HepG2 (cell line): ENCODE data around the gene TPD52L2. TPM values are rescaled to one million over a fixed set of nuclear protein-coding genes. Genes with fewer than 3 reads are reported as not detected.

Experiments
- DNMT1 ChIP-seq: sonication (generic); formaldehyde crosslinking; IDR thresholded peaks from 2 replicates; pipeline ENCODE4 v1.5.1; 2020; ENCODE audit warnings: mild to moderate bottlenecking, missing genetic modification reagents
- GFI1 ChIP-seq: sonication (generic); formaldehyde crosslinking; IDR thresholded peaks from 2 replicates; pipeline ENCODE4 v1.5.0; 2020; ENCODE audit warnings: missing genetic modification reagents, mild to moderate bottlenecking, borderline replicate concordance
- HIVEP1 ChIP-seq: sonication (generic); formaldehyde crosslinking; IDR thresholded peaks from 2 replicates; pipeline ENCODE4 v1.4.0; 2020; ENCODE audit warnings: mild to moderate bottlenecking, missing genetic modification reagents
- KLF15 ChIP-seq: sonication (generic); formaldehyde crosslinking; IDR thresholded peaks from 2 replicates; pipeline ENCODE4 v1.8.1; 2023; ENCODE audit warnings: borderline replicate concordance, mild to moderate bottlenecking, inconsistent platforms, missing genetic modification reagents, mixed read lengths
- NCOR1 ChIP-seq: fragments of 200-600 bp; sonication (generic); IDR thresholded peaks from 2 replicates; pipeline ENCODE4 v1.7.0; 2017; ENCODE audit warnings: antibody characterized with exemption, low read length, borderline replicate concordance
- PHF8 ChIP-seq: sonication (generic); formaldehyde crosslinking; IDR thresholded peaks from 2 replicates; pipeline ENCODE4 v1.5.0; 2020; ENCODE audit warnings: missing genetic modification reagents
- POLR2AphosphoS2 ChIP-seq: IDR thresholded peaks from 2 replicates; pipeline ENCODE4 v1.6.1; 2011; ENCODE audit warnings: low read depth, low read length, improper control_type of control experiment
- RAD21 ChIP-seq: fragments of 450-650 bp; formaldehyde crosslinking; IDR thresholded peaks from 2 replicates; pipeline ENCODE4 v1.5.0; 2020; ENCODE audit warnings: mild to moderate bottlenecking
- RFX5 ChIP-seq: IDR thresholded peaks from 2 replicates; pipeline ENCODE4 v1.6.1; 2011; ENCODE audit warnings: low read depth, low read length, improper control_type of control experiment
- SIN3A ChIP-seq: IDR thresholded peaks from 2 replicates; pipeline ENCODE4 v1.6.1; 2011; ENCODE audit warnings: low read depth, mild to moderate bottlenecking, control low read depth, low read length, borderline replicate concordance
- SOX6 ChIP-seq, 2 experiments: fragments of 450-650 bp in 1 of 2; sonication (generic) in 1 of 2; formaldehyde crosslinking in 1 of 2; IDR thresholded peaks; 2 replicates each; pipeline versions ENCODE4 v1.4.0 to v1.6.1; 2017 to 2020; ENCODE audit warnings: antibody characterized with exemption in 1 of 2, mild to moderate bottlenecking in 1 of 2, missing genetic modification reagents in 1 of 2
- TAF15 ChIP-seq: fragments of 200-400 bp; formaldehyde crosslinking; IDR thresholded peaks from one replicate; pipeline ENCODE4 v1.6.1; 2018; ENCODE audit warnings: mild to moderate bottlenecking, low read depth, low read length; ENCODE audit not compliant: poor library complexity, severe bottlenecking
- TEAD3 ChIP-seq: optimal IDR thresholded peaks from 2 replicates; pipeline ENCODE3; 2016; ENCODE audit warnings: borderline replicate concordance
- ZBTB2 ChIP-seq: sonication (generic); formaldehyde crosslinking; IDR thresholded peaks from 2 replicates; pipeline ENCODE4 v1.8.0; 2022; ENCODE audit warnings: low read depth, missing genetic modification reagents
- ZBTB7A ChIP-seq: sonication (generic); formaldehyde crosslinking; IDR thresholded peaks from 2 replicates; pipeline ENCODE4 v1.8.0; 2022; ENCODE audit warnings: mild to moderate bottlenecking, missing genetic modification reagents
- ZNF446 ChIP-seq: sonication (generic); formaldehyde crosslinking; IDR thresholded peaks from 2 replicates; pipeline ENCODE4 v1.5.0; 2020; ENCODE audit warnings: mild to moderate bottlenecking, missing genetic modification reagents
- ZNF564 ChIP-seq: sonication (generic); formaldehyde crosslinking; IDR thresholded peaks from 2 replicates; pipeline ENCODE4 v1.8.1; 2023; ENCODE audit warnings: mild to moderate bottlenecking, missing genetic modification reagents
- ZNF780A ChIP-seq: sonication (generic); formaldehyde crosslinking; IDR thresholded peaks from 2 replicates; pipeline ENCODE4 v1.8.0; 2022; ENCODE audit warnings: mild to moderate bottlenecking, missing genetic modification reagents, moderate library complexity
- polyA plus RNA-seq, 8 experiments: library from polyadenylated mRNA; depleted of rRNA in 3 of 8; stranded (reverse) in 7 of 8; unstranded in 1 of 8; fragments of >200 nt; fragmentation: Illumina TruSeq in 4 of 8; extraction: Trizol in 4 of 8; gene quantifications; 2 replicates each; pipeline versions ENCODE4 v1.2.1 to v1.2.3, GENCODE V29; 2011 to 2016; ENCODE audit warnings: low read depth in 4 of 8, missing spikeins in 1 of 8, mixed read lengths in 1 of 8; ENCODE audit not compliant: insufficient read depth in 1 of 8
- total RNA-seq, 5 experiments: library from RNA; depleted of rRNA; stranded (reverse); fragments of >200 nt; fragmentation: Illumina TruSeq; extraction: Trizol; gene quantifications; 2 replicates each; pipeline ENCODE4 v1.2.3, GENCODE V29; 2016; ENCODE audit warnings: low read depth in 1 of 5
- TF ChIP-seq, protein P1 (sequence below): sonication (generic); formaldehyde crosslinking; IDR thresholded peaks from 2 replicates; pipeline ENCODE4 v1.8.0; 2022; ENCODE audit warnings: mild to moderate bottlenecking, missing genetic modification reagents, moderate library complexity
- TF ChIP-seq, protein P2 (sequence below): sonication (generic); formaldehyde crosslinking; IDR thresholded peaks from 2 replicates; pipeline ENCODE4 v1.8.0; 2022; ENCODE audit warnings: missing genetic modification reagents, mild to moderate bottlenecking, inconsistent platforms, borderline replicate concordance
- TF ChIP-seq, protein P3 (sequence below): sonication (generic); formaldehyde crosslinking; IDR thresholded peaks from 2 replicates; pipeline ENCODE4 v1.8.1; 2023; ENCODE audit warnings: missing genetic modification reagents, inconsistent platforms, borderline replicate concordance

The TPD52L2 gene
- total and polyA plus RNA-seq, 2 of the 13 experiments (the other 11 are each of a cell fraction or from before 2014, with no cell fraction given), result 156 to 184 TPM

- TF ChIP-seq, protein P1, sequence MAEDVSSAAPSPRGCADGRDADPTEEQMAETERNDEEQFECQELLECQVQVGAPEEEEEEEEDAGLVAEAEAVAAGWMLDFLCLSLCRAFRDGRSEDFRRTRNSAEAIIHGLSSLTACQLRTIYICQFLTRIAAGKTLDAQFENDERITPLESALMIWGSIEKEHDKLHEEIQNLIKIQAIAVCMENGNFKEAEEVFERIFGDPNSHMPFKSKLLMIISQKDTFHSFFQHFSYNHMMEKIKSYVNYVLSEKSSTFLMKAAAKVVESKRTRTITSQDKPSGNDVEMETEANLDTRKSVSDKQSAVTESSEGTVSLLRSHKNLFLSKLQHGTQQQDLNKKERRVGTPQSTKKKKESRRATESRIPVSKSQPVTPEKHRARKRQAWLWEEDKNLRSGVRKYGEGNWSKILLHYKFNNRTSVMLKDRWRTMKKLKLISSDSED (CRISPR knock-in tag), result 0 out of 2 replicates have a peak, but pooled peaks have one; percentile 77
- TF ChIP-seq KLF15 (CRISPR knock-in tag), result no peak
- no peak for TF ChIP-seq TAF15
- no peak for TF ChIP-seq ZBTB2 (CRISPR knock-in tag)
- TF ChIP-seq, protein P2, sequence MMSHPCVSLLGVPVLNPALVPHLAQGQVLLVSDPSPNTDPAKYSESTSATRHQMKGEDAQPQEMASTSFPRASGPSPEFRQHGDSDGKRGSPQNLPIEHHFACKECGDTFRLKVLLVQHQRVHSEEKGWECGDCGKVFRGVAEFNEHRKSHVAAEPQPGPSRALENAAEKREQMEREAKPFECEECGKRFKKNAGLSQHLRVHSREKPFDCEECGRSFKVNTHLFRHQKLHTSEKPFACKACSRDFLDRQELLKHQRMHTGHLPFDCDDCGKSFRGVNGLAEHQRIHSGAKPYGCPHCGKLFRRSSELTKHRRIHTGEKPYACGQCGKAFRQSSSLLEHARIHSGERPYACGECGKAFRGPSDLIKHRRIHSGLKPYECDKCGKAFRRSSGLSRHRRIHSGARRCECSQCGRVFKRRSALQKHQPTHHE (CRISPR knock-in tag), result no peak
- TF ChIP-seq GFI1, result no peak
- TF ChIP-seq RAD21 (CRISPR knock-in tag), result no peak
- TF ChIP-seq, protein P3, sequence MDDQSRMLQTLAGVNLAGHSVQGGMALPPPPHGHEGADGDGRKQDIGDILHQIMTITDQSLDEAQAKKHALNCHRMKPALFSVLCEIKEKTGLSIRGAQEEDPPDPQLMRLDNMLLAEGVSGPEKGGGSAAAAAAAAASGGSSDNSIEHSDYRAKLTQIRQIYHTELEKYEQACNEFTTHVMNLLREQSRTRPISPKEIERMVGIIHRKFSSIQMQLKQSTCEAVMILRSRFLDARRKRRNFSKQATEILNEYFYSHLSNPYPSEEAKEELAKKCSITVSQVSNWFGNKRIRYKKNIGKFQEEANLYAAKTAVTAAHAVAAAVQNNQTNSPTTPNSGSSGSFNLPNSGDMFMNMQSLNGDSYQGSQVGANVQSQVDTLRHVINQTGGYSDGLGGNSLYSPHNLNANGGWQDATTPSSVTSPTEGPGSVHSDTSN, result no peak
- TF ChIP-seq SOX6 (IDR thresholded peaks at IDR 0.05), result no peak
- peak; percentile 10; the same call in 1 of the 2 replicates for TF ChIP-seq SOX6 (CRISPR knock-in tag; IDR thresholded peaks at IDR 0.05)
- peak; percentile 11 for TF ChIP-seq TEAD3 (CRISPR knock-in tag)
- TF ChIP-seq DNMT1 (CRISPR knock-in tag), result no peak
- TF ChIP-seq ZNF564 (CRISPR knock-in tag), result no peak
- TF ChIP-seq ZBTB7A (CRISPR knock-in tag), result 0 out of 2 replicates have a peak, but pooled peaks have one; percentile 48
- TF ChIP-seq PHF8, result peak; percentile 42; the same call in 1 of the 2 replicates
- TF ChIP-seq HIVEP1 (CRISPR knock-in tag), result no peak
- no peak for TF ChIP-seq POLR2AphosphoS2
- no peak for TF ChIP-seq SIN3A
- no peak for TF ChIP-seq NCOR1
- TF ChIP-seq RFX5, result no peak
- TF ChIP-seq ZNF446, result no peak
- TF ChIP-seq ZNF780A (CRISPR knock-in tag), result no peak
Measured at GRCh38 chr20:63833776-63834490, 31.1 kb upstream of the TPD52L2 start (continued).
